Measurements from ENCODE around the gene SKOR1. TPM values are rescaled to one million over a fixed set of nuclear protein-coding genes. Genes with fewer than 3 reads are reported as not detected.

Gene SKOR1
- total RNA-seq, 4 donors from 2014 or later, result 0.27 to 0.79 TPM; not detected in 2

DNA sequence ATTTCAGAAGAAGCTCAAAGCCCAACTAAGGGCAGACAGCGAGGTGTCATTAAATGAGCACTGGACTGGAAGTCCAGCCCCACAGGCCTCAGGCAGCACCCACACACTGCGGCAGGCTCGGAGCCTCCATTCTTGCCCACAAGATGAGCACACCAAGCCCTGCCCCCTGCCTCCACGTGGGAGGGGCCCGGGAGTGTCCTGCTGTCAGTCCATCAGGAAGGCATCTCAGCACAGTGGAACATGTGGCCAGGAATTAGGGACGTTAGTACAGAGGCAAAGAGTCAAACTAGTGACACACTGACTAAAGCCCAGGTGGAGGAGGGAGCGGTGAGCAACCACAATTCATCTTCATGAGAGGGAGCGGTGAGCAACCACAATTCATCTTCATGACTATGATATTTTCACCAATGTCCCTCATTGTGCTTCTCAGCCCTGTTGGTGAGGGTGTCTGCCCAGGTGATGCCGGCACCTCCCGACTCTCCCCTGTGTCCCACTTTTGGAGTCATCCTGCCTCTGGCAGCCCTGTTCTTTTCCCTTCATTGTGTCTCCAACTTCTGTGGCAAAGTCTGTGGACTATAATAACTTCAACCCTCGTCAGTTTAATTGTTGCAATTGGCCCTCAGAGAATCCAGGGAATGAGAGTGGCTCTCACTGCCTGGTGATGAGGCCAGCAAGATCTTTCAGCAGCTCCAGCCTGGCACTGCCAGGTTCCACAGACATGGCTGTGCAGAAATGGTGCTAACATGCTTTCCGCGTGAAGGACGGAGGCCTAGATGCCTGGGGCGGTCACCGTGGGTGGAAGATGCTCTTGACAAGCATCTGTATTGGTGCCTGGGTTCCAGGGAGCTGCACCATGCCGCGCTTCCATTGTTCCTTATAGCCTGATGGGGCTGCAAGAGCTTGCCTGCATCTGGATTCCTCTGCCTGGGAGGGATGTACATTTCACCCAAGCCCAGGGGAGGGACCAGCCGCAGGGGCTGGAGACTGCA lies 23.1 kb upstream of the SKOR1 start:
- no peaks in the 10 kb centered on the region for H3K27me3 ChIP-seq
- TF ChIP-seq POLR2AphosphoS5 (IDR thresholded peaks at IDR 0.05), result no peak
- TF ChIP-seq, protein P1, sequence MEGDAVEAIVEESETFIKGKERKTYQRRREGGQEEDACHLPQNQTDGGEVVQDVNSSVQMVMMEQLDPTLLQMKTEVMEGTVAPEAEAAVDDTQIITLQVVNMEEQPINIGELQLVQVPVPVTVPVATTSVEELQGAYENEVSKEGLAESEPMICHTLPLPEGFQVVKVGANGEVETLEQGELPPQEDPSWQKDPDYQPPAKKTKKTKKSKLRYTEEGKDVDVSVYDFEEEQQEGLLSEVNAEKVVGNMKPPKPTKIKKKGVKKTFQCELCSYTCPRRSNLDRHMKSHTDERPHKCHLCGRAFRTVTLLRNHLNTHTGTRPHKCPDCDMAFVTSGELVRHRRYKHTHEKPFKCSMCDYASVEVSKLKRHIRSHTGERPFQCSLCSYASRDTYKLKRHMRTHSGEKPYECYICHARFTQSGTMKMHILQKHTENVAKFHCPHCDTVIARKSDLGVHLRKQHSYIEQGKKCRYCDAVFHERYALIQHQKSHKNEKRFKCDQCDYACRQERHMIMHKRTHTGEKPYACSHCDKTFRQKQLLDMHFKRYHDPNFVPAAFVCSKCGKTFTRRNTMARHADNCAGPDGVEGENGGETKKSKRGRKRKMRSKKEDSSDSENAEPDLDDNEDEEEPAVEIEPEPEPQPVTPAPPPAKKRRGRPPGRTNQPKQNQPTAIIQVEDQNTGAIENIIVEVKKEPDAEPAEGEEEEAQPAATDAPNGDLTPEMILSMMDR (IDR thresholded peaks at IDR 0.05), result no peak
- no peak for TF ChIP-seq EP300 (IDR thresholded peaks at IDR 0.05; ENCODE audit: low read depth)
- TF ChIP-seq POLR2A (IDR thresholded peaks at IDR 0.05), result no peak

DNA sequence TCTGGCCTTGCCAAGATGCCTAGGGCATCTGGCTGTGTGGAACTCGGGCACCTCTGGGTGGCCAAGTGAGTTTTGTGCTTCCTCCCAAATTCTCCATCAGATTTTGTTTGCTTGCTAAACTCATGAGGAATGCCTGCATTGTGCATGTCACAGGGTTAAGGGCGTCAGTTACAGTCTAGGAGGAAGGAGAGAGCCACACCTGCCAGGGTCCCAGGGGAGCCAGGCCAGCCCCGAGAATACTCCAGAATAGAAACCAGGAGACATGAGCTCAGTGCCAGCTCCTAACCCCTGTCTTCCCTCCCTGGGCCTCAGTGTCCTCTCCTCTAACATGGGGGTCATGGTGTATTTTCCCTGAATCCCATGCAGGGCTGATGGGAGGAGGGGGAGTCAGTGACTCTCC lies 22.0 kb upstream of the SKOR1 start:
- no peak for TF ChIP-seq EP300 (IDR thresholded peaks at IDR 0.05; ENCODE audit: low read depth)
- TF ChIP-seq POLR2AphosphoS5 (IDR thresholded peaks at IDR 0.05), result no peak
- TF ChIP-seq POLR2A (IDR thresholded peaks at IDR 0.05), result no peak
- TF ChIP-seq, protein P1 (IDR thresholded peaks at IDR 0.05), result no peak
- H3K4me3 ChIP-seq, result no peak overlapping the region
- no peaks in the 10 kb centered on the region for H3K4me1 ChIP-seq
- no peak overlapping the region for H3K27ac ChIP-seq
- in situ Hi-C loops (cut with MboI; ENCODE audit: low pct_ligation_motif_present in 1 of 4, low pct_unique_long_range_greater_than_20kb in 1 of 4, low sequenced_read_pairs in 3 of 4), result loop anchor here in 1 of 4 donors (25.0 kb wide), 1 partner anchor 341 kb away; no protein-coding TSS in a partner anchor
- H3K27me3 ChIP-seq, result no peaks in the 10 kb centered on the region
- no peaks in the 10 kb centered on the region for H3K9me3 ChIP-seq
- WGBS, 2 donors (ENCODE audit: low coverage in 1 of 2), result 83 to 100% methylated on average over 1 to 3 of the region's 3 CpGs
- DNase-seq, result no peak
- intact Hi-C loops (cut with DNase I; ENCODE audit: low total_unique reads), result no loop called here
- H3K36me3 ChIP-seq, result no peaks in the 10 kb centered on the region

More for the DNA sequence above, 23.1 kb upstream of the SKOR1 start:
- Histone ChIP-seq H3K4me1 (no peaks in the 10 kb centered on the region), H3K9me3 (no peaks in the 10 kb centered on the region), H3K27ac (no peak overlapping the region), H3K36me3 (no peaks in the 10 kb centered on the region), H3K4me3 (no peak overlapping the region)
- DNase-seq, result no peak
- in situ Hi-C loops (cut with MboI; ENCODE audit: low pct_ligation_motif_present in 1 of 4, low pct_unique_long_range_greater_than_20kb in 1 of 4, low sequenced_read_pairs in 3 of 4), result loop anchor here in 1 of 4 donors (25.0 kb wide), 1 partner anchor 340 kb away; no protein-coding TSS in a partner anchor
- 85 to 93% methylated on average over 3 to 19 of the region's 19 CpGs for WGBS, 2 donors (ENCODE audit: low coverage in 1 of 2)
- intact Hi-C loops (cut with DNase I; ENCODE audit: low total_unique reads), result no loop called here

DNA sequence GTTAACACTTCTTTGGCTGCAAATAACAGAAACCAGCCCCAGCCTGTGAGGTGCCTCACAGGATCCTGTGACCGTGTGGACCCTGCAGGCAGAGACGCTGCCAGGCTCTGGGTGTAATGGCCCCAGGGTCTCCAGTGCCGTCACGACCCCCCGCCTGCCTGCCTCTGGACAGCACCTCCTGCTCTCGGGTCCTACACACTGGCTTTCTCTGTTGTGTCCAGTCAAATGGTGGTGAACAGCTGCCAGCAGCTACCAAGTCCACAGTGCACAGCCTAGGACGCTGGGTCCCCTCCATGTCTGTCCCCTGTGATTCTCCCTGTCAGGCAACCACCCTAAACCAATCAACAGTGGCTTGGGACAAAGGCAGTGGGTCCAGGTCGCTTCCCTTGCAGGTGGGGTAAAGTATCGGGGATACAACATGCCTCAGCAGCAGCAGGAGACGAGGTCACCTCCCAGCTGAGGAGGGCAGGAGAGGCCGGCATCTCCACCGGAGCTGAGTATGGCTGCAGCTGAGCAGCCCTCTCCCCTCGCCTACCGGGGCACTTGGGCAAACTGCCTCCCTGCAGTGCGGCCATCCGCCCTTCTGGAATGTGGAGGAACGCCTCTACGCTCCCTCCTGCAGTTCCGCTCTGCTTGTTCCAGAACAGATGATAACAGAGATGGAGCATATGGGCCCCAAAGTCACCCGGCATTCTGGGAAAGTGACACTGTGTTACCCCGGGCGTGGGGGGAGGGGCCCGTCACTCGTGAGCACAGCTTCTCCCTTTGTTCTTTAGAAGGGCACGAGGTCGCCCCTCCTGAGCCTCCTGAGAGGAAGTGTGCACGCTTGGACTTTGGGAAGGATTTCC lies 21.1 kb upstream of the SKOR1 start:
- Histone ChIP-seq H3K9me3 (no peaks in the 10 kb centered on the region), H3K4me3 (no peak overlapping the region), H3K36me3 (no peaks in the 10 kb centered on the region), H3K4me1 (no peaks in the 10 kb centered on the region), H3K27ac (no peak overlapping the region), H3K27me3 (no peaks in the 10 kb centered on the region)
- intact Hi-C loops (cut with DNase I; ENCODE audit: low total_unique reads) (no loop called here), in situ Hi-C loops (cut with MboI; ENCODE audit: low pct_ligation_motif_present in 1 of 4, low pct_unique_long_range_greater_than_20kb in 1 of 4, low sequenced_read_pairs in 3 of 4) (loop anchor here in 1 of 4 donors (25.0 kb wide), 1 partner anchor 342 kb away; no protein-coding TSS in a partner anchor)
- WGBS, 2 donors (ENCODE audit: low coverage in 1 of 2), result 40 to 84% methylated on average over 1 to 26 of the region's 27 CpGs
- TF ChIP-seq POLR2A (IDR thresholded peaks at IDR 0.05), result no peak
- TF ChIP-seq EP300 (IDR thresholded peaks at IDR 0.05; ENCODE audit: low read depth), result no peak
- TF ChIP-seq, protein P1 (IDR thresholded peaks at IDR 0.05), result no peak
- TF ChIP-seq POLR2AphosphoS5 (IDR thresholded peaks at IDR 0.05), result no peak
- DNase-seq, result no peak

Measured in transverse colon (tissue), 4 donors.